ENCODE results near the gene INPP5D.

Gene INPP5D

DNA sequence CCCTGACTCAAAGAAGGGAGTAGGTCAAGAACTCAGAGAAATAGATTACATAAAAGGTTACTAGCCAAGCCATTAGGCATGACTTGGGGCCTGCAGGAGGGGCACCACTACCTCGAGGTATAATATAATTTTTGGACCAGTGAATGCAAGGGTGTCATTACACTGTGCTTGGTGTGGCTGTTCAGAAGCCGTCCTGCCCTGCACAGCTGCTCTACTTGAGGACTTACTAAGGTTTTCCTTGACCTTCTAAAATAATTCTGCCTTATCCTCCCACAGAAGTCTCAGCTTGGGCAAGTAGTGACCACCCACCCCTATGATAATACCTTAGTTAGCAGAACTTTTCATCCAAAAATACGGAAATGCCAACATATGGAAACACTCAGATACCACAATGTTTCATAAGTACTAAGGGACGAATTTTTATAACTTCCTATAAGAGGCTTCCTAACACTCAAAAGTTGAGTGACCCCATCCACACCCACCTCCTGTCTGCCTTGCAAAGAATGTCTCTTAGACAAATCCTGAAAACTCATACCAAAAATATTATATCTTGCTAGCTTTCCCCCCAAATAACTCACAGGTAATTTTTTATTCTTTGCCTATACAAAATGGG lies 173.6 kb downstream of the INPP5D start:
- no peak for DNase-seq

DNA sequence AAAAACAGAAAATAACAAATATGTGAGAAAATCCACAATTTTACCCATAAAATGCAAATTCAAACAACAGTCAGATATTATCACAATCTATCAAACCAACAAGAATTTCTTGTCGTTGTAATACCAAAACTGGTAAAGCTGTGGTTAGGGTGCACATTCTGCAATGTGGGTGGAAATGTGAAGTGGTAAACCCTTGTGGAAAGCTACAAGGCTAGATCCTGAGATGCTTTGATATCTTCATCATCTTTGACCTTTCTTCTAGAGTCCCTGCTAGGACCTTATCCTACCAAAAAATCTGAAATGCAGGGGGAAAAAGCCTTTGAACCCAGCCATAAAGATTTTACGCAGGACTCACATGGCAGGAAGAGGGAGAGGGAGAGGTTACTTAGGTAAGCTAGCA lies 174.1 kb downstream of the INPP5D start:
- no peak for DNase-seq

DNA sequence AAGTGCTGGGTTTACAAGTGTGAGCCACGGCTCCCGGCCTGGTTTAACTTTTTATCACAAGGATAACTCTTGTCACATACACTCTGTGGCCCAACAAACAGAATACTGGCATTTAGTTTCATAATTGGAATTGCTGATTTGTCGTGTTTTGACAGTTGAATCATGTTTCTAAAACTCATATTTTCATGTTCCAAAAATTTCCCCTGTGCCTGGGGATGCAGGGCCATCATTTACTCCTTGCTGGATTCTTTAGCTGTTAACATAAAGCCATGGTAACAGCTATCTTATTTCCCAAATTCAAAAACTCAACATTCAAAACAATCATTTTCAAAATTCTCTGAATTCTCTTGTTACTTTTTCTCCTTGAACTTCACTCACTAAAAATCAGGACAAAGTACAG lies 174.9 kb downstream of the INPP5D start:
- no peak for DNase-seq

DNA sequence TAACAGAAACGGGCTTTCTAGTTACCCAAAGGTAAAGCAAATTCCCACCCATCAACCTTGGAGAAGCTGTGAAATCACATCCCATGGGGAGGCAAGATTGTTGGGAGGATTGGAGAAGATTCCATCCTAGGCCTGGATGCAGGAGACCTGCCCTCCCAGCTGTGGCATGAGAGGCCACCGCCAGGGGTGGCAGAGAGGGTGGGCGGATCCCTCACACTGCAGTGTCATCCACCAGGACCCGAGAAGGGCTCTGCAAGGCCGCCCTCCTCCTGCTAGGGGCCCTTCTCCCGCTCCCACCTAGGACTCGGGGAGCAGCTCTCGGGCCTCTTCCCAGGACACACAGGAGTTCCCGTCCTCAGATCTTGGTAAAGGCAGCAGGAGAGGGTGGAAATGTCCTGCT lies 175.8 kb downstream of the INPP5D start:
- DNase-seq = no peak

DNA sequence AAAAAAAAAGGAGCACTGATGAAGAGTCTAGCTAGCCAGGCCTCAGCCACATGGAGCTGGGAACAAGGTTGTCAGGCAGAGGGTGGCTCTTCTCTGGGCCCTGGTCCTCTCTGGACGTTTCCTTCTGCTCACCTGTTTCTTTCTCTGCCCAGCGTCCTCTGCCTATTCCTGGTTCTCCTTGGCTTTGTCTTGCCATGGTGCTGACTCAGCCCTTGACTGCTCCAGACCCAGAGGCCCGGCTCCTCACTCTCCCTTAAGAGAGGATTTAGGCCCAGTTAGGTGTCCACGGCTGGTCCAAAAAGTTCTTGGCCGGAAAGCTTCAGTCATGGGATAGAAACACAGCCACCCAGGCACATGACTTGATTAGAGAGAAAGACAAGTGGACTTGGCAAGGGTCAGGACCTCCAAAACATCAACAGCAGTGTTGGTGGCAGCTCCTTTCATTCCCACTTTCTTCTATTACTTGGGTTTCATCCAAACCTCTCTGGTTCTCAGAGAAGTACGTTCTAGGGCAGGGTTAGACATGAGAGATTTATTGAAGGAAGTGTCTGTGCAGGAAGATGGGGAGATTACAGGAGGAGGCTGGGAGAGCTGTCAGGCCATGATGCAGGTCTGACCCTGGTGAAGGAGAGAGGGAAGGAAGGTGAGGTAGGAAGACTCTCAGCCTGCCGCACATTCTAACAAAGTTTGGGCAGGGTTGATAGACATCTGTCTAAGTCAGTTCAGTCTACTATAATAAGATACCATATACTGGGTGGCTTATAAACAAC lies 176.9 kb downstream of the INPP5D start:
- DNase-seq = no peak

DNA sequence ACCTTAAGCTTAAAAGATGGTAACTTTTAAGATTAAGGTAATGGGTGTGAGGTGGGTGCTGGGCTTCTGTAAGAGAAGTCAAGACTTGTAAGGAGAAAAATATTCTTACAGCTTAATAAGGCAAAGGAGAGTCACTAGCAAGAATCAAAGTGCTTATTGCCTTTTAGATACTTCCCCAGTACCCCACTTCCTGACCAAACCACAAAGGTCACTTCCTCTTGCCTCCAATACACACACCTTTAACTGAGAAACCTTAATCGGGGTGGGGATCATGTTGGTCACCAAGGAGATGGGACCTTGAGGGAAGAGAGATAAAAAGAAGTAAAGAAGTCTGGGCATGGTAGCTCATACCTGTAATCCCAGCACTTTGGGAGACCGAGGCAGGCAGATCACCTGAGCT lies 180.8 kb downstream of the INPP5D start:
- no peak for DNase-seq

DNA sequence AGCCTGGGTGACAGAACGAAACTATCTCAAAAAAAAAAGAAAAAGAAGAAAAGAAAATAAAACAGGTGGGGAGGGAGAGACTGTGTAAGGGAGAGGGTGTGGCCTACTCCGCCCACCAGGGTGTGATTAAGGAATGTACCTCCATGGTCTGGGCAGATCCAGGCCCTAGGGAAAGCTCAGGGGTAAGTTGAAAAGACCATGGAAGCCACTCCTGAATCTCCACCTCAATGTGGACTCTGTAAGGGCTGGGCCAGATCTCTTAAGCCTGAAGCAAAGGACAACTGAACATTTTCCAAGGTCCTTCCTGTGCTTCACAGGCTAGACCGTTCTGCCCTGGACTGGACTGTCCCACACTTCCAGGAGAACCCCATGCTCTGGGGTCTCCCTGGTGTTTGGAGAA lies 181.7 kb downstream of the INPP5D start:
- DNase-seq = no peak

DNA sequence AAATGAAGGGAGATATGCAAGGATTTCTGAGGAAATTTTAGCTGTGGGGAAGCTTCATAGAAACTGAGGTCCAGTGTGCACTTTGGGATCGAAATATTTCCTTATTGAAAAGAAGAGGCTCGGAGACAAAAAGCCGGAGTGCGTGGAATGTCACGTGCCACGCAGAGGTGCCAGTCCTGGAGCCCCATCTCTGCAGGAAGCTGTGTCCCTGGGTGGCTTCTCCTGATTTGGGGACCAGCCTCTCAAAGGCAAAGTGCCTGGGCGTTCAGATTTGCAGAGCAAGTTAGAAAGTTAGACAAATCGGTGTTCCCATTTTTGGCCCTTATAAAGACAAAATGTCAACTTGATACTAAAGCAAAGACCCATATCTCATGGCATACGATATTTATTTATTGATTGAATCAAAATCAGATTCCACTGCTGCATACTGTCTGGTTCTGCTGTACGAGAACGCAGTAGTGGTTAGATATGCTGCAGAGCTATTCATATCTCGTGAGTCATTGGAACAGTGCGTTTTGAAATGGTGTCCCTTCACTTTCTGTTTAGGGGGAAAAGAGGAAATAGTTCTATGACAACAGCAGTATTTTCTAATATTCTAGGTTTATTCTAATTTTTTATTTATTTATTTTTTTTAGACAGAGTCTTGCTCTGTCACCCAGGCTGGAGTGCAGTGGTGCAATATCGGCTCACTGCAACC lies 182.2 kb downstream of the INPP5D start:
- no peak for DNase-seq

DNA sequence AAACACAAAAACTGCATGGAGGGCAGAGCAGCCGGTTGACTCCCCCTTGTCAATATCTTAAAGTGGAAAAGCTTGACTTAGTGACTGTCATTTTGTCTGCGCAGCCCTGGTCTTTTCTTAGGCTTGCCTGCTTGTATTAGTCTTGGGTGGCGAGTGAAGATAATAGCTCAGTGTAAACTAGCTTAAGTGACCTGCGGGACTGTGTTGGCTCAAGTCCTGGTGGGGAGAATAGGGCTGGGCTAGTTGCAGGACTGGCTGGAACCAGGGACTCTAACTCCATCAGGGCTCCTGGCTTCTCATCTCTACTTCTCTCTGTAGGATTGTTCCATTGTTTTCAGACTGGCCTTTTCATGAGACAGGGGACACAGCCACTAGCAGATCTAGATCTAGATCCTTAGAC lies 183.2 kb downstream of the INPP5D start:
- no peak for DNase-seq

DNA sequence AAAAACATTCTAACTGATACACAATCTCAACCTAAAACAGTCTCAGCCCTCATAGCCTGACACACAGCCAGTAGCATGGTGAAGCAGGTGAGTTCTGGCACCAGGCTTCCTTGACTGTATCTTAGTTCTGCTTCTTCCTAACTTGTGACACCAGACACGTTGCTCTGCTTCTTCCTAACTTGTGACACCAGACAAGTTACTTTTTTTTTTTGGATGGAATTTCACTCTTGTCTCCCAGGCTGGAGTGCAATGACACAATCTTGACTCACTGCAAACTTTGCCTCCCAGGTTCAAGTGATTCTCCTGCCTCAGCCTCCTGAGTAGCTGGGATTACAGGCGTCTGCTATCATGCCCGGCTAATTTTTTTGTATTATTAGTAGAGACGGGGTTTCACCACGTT lies 184.7 kb downstream of the INPP5D start:
- no peak for DNase-seq

DNA sequence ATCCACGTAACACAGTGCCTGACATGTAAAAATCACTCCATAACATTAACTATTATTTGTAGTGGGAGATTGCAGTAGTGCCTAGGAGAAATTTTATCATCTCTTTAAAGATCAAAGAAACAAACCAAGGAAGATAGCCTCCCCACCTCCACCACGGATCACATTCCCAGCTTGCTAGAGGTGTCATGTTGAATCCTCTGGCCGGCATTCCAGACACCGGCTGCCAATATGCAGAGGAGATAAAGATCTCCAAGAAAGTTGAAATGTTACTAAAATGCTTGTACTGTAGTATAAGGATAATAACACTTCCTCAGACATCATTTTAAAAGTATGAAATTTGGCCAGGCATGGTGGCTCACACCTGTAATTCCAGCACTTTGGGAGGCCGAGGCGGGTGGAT lies 185.3 kb downstream of the INPP5D start:
- no peak for DNase-seq

DNA sequence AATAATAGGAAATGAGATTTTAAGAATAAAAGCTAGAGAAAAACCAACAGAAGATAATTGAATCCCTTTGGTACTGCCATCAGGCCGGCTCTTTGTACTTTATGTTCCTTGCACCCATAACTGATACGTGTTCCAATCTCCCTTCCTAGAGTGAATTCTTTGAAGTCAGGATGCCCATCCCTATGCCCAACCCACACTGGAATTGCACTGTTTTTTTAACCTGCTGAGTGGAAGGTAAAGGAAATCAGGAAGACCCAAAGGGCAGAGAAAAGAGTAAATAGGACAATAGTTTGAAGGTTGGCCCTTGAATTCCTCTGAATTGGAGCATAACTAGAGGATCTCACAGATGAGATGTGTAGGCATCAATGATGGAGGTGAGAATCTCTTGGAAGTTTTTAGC lies 187.0 kb downstream of the INPP5D start:
- DNase-seq = no peak

DNA sequence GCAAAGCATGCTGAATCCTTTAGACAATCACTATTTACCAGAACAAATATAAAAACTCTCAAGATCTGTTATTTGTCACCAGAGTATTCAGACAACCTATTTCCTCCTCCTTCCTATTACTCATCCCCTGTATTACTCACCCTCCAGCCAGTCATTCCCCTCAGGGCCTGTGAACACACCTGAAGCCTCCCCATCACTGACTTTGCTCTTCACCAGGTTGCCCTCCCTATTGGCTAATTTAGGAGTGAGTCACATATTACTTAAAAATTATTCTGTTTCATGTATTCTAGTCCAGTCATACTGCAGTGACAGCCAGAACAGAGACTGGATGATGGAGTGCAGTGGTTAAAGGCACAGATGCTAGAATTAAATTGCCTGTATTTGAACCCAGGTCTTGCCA lies 187.6 kb downstream of the INPP5D start:
- DNase-seq = peak in 1 of 56 donors; percentile 11

DNA sequence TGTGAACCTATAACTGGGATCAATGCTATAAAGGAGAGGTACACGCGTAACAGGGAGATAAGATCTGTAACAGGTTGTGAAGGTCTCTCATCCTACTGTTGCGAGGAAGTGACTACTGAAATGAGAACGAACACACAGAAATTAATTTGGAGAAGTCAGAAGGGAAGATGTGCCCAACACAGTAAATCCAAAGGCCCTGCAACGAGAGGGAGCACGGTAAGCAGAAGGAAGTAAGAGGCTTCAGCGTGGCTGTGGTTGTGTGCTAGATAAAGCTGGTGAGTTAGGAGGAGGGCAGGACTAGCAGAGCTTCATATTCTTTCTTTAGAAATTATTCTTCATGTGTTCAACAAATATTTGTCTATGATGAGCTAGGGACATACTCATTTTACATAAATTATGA lies 188.9 kb downstream of the INPP5D start:
- no peak for DNase-seq

DNA sequence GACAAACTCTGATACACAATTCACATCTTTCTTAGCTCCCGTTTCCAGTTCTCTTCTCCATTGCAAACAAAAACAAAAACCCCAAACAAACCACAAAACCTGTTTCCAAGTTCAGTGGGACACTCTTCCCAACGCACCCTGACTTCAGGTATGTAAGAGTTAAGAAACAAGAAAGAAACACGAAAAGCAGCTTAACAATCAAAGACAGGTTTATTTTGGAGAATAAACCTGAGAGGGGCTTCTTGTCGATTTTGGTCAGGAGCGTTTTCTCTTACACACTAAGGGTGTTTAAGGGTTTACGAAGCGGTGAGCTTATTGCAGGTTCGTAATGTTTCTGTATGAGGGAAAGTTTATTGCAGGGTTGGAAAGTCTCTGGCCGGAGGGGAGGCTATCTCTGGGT lies 190.4 kb downstream of the INPP5D start:
- DNase-seq = no peak

DNA sequence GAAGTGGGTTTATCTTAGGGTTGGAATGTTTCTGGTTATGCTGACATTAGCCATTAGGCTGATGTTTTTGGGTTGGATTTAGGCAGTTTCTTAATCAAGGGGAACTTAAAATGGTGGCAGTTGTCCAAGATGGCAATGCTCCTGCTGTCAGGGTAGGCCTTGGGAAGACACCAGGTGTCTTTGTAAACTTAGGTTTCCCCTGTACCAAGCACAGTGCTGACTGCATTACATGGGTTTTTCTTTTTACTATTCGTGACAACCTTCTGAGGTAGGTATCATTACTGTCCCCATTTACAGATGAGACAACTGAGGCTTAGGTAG lies 190.8 kb downstream of the INPP5D start:
- no peak for DNase-seq

DNA sequence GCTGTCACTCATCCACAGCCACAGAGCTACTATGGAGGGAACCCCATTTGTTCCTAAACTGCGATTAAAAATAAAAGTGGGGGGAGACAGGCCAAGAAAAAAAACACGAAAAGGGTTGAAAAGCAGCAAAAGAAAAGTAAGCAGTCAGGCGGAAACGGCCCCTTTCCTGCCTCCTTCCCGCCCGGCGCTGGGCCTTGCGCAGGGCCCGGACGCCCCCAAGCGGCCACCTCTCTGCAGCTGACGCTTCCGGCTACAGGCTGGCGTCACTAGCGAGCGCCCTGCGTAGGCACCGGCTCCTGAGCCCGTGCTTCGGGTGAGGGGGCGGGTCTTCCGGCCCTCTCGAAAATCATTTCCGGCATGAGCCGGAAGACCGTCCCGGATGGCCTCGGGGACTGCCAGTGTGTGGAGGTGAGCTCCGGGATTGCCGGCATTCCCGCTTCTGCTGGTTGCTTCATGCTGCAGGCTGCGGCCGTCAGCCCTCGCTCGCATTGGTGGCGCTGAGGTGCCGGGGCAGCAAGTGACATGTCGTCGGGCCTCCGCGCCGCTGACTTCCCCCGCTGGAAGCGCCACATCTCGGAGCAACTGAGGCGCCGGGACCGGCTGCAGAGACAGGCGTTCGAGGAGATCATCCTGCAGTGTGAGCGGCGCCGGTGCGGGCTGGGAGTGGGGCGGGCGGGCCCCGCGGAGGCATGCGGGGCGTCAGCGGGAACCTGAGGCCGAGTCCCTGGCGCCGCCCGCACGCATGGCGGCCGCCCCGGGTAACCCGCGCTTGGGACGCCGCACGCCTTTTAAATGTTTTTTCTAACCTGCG lies 191.4 kb downstream of the INPP5D start, which contains the start of gene ATG16L1:
TSS of gene ATG16L1 (plus strand) at position 368 of the 811 bp plus-strand sequence. CDS start at position 523, 155 bp downstream.
- DNase-seq = peak; percentile 51 to 98 (median 91)

DNA sequence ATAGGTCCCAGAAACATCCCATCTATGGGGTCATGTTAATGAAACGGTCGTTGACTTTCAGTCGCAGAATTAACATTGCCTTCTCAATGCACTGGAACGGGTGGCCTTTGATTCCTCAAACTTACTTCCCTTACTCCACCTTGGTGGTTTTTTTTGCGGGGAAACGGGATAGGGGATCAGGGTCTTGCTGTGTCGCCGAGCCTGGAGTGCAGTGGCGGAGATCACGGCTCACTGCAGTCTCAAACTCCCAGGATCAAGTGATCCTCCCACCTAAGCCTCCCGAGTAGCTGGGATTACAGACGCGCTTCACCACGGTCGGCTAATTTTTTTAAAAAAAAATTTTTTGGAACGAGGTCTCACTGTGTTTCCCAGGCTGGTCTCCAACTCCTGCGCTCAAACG lies 192.1 kb downstream of the INPP5D start:
- no peak for DNase-seq

DNA sequence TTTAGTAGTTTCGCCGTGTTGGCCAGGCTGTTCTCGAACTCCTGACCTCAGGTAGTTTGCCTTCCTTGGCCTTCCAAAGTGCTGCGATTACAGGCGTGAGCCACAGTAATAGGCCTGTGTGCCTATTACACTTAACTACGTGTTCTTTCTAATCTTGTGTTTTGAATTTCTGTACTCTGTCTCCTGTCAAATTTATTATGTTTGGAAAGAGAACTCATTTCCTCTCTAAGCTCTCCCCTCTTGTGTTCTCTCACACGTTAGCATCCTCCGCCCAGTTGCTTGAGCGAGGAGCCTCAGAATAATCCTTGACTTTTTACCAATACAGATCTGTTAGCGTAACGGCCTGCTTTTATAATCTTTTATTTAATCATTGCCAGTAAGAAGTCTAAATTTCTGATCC lies 195.0 kb downstream of the INPP5D start:
- DNase-seq = no peak

DNA sequence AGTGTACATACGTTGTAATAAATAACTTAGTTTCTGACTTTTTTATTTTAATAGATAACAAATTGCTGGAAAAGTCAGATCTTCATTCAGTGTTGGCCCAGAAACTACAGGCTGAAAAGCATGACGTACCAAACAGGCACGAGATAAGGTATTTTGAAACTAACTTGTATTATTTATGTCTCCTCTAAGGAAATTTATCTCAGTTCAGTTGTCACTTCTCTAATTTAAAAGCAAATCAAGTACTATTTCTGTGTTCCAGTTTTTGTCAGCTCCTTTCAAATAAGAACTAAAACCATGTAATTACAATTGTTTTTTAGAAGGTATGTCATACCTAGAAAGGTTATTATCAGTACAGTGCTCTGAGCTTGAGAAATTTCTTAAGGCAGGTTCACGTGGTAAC lies 195.9 kb downstream of the INPP5D start:
- DNase-seq = no peak
